SH-SY5Y (cell line): ENCODE data around the gene ADRM1.

Source experiments
- GATA2 ChIP-seq: IDR thresholded peaks from 2 replicates; pipeline ENCODE4 v1.6.1; 2011; ENCODE audit warnings: mild to moderate bottlenecking, low read depth, low read length
- GATA3 ChIP-seq: IDR thresholded peaks from 2 replicates; pipeline ENCODE4 v1.6.1; 2011; ENCODE audit warnings: low read depth, mild to moderate bottlenecking, low read length, moderate library complexity

The ADRM1 gene

GRCh38 chr20:62308102-62308822, 5.5 kb downstream of the ADRM1 start:
- TF ChIP-seq GATA2 = no peak
- TF ChIP-seq GATA3 = no peak

GRCh38 chr20:62309198-62309944, 6.6 kb downstream of the ADRM1 start:
- TF ChIP-seq GATA2 (no peak), GATA3 (no peak)

GRCh38 chr20:62309947-62310756, 7.4 kb downstream of the ADRM1 start:
- no peak for TF ChIP-seq GATA2
- no peak for TF ChIP-seq GATA3

- TF ChIP-seq GATA3 (no peak), GATA2 (no peak)
These were observed 7.9 kb downstream of the ADRM1 start for GRCh38 chr20:62310757-62311121.

- TF ChIP-seq GATA2 = no peak
- no peak for TF ChIP-seq GATA3
These were observed 8.4 kb downstream of the ADRM1 start for GRCh38 chr20:62311150-62311549.

- no peak for TF ChIP-seq GATA3
- TF ChIP-seq GATA2 = no peak
These were observed 9.2 kb downstream of the ADRM1 start for GRCh38 chr20:62311832-62312661.

- TF ChIP-seq GATA2 (no peak), GATA3 (no peak)
These were observed 9.8 kb downstream of the ADRM1 start for GRCh38 chr20:62312662-62312977.

- TF ChIP-seq GATA2 = no peak
- no peak for TF ChIP-seq GATA3
These were observed 10.2 kb downstream of the ADRM1 start for GRCh38 chr20:62313021-62313420.

GRCh38 chr20:62313460-62314338, 10.9 kb downstream of the ADRM1 start:
- TF ChIP-seq GATA2 = no peak
- no peak for TF ChIP-seq GATA3

- TF ChIP-seq GATA2 (no peak), GATA3 (no peak)
These were observed 11.5 kb downstream of the ADRM1 start for GRCh38 chr20:62314339-62314638.

- TF ChIP-seq GATA2 (no peak), GATA3 (no peak)
These were observed 12.0 kb downstream of the ADRM1 start for GRCh38 chr20:62314711-62315302.

GRCh38 chr20:62315773-62316172, 13.0 kb downstream of the ADRM1 start:
- TF ChIP-seq GATA2 = no peak
- TF ChIP-seq GATA3 = no peak

- TF ChIP-seq GATA2 (no peak), GATA3 (no peak)
These were observed 13.8 kb downstream of the ADRM1 start for GRCh38 chr20:62316331-62317166.
